PC-9 (cell line): Measurements from ENCODE around the gene HIVEP2. TPM values are rescaled to one million over a fixed set of nuclear protein-coding genes. Genes with fewer than 3 reads are reported as not detected.

Source experiments
- BruUV-seq: library from RNA; stranded (reverse); fragments of 400-500 nt; replicated peaks from 2 replicates; lab custom pipeline; 2021; lab: Mats Ljungman, UMichigan
- CTCF ChIA-PET: fragments of 300-600 bp; sonication (Branson Sonifier 250); formaldehyde crosslinking; loops from one replicate; lab custom pipeline; 2022; ENCODE audit warnings: antibody characterized with exemption; lab: Charles Lee
- POLR2A ChIA-PET: fragments of 300-600 bp; sonication (Branson Sonifier 250); formaldehyde crosslinking; loops from one replicate; lab custom pipeline; 2022; ENCODE audit warnings: antibody characterized with exemption; ENCODE audit not compliant: unreplicated experiment; lab: Charles Lee
- DNase-seq, 2 experiments: peaks; one replicate each; pipeline versions ENCODE4 v3.0.0 to v3.0.0-alpha.2; 2015 to 2022; ENCODE audit warnings: mixed read lengths in 1 of 2
- H2AFZ ChIP-seq: fragments of 200-600 bp; sonication (generic); 2 replicates; pipeline ENCODE4 v1.8.1; 2017; ENCODE audit warnings: antibody characterized with exemption
- H3F3A ChIP-seq: fragments of 200-600 bp; sonication (generic); 2 replicates; pipeline ENCODE4 v1.8.1; 2017; ENCODE audit warnings: antibody characterized with exemption, mild to moderate bottlenecking, low read depth; ENCODE audit not compliant: insufficient read depth
- H3K27ac ChIP-seq: fragments of 200-600 bp; sonication (generic); 2 replicates; pipeline ENCODE4 v1.6.1; 2016; ENCODE audit warnings: mixed run types
- H3K27me3 ChIP-seq: fragments of 200-600 bp; sonication (generic); 2 replicates; pipeline ENCODE4 v1.6.1; 2016; ENCODE audit warnings: low read depth, mixed run types; ENCODE audit not compliant: insufficient read depth
- H3K36me3 ChIP-seq: fragments of 200-600 bp; sonication (generic); 2 replicates; pipeline ENCODE4 v1.6.1; 2016; ENCODE audit warnings: low read depth, mixed run types
- H3K4me1 ChIP-seq: fragments of 200-600 bp; sonication (generic); replicated peaks from 2 replicates; pipeline ENCODE4 v1.6.1; 2016; ENCODE audit warnings: mixed run types; ENCODE audit not compliant: insufficient read depth
- H3K4me2 ChIP-seq: fragments of 200-600 bp; sonication (generic); 2 replicates; pipeline ENCODE4 v1.6.1; 2017; ENCODE audit warnings: mixed run types
- H3K4me3 ChIP-seq: fragments of 200-600 bp; sonication (generic); 2 replicates; pipeline ENCODE4 v1.6.1; 2016; ENCODE audit warnings: mixed run types
- H3K79me2 ChIP-seq: fragments of 200-600 bp; sonication (generic); 2 replicates; pipeline ENCODE4 v1.6.1; 2017; ENCODE audit warnings: low read depth, mixed run types
- H3K9me2 ChIP-seq: fragments of 200-600 bp; sonication (generic); 2 replicates; pipeline ENCODE4 v1.8.1; 2017; ENCODE audit warnings: mild to moderate bottlenecking; ENCODE audit not compliant: insufficient read depth
- H3K9me3 ChIP-seq: fragments of 200-600 bp; sonication (generic); 2 replicates; pipeline ENCODE4 v1.8.1; 2016; ENCODE audit warnings: low read depth; ENCODE audit not compliant: insufficient read depth
- H4K20me1 ChIP-seq: fragments of 200-600 bp; sonication (generic); 2 replicates; pipeline ENCODE4 v1.8.1; 2017; ENCODE audit not compliant: insufficient read depth
- EZH2 ChIP-seq: fragments of 200-600 bp; sonication (generic); IDR thresholded peaks from 2 replicates; pipeline ENCODE4 v1.8.0; 2017; ENCODE audit warnings: antibody characterized with exemption, low read depth
- intact Hi-C: fragments of 100-400 bp; cut with micrococcal nuclease; formaldehyde crosslinking; loops from one replicate; pipeline ENCODE4 v1.10.0; 2022; ENCODE audit not compliant: unreplicated experiment
- total RNA-seq: library from RNA; stranded (reverse); gene quantifications from 2 replicates; pipeline ENCODE4 v1.2.3, GENCODE V29; 2021
- TF ChIP-seq, protein P1 (sequence below): fragments of 200-600 bp; sonication (generic); conservative IDR thresholded peaks from 2 replicates; pipeline ENCODE4 v1.6.1; 2017; ENCODE audit warnings: mixed run types, antibody characterized with exemption, mild to moderate bottlenecking, moderate library complexity

Gene HIVEP2
- total RNA-seq, 1 experiment from 2014 or later = 10.3 TPM

DNA sequence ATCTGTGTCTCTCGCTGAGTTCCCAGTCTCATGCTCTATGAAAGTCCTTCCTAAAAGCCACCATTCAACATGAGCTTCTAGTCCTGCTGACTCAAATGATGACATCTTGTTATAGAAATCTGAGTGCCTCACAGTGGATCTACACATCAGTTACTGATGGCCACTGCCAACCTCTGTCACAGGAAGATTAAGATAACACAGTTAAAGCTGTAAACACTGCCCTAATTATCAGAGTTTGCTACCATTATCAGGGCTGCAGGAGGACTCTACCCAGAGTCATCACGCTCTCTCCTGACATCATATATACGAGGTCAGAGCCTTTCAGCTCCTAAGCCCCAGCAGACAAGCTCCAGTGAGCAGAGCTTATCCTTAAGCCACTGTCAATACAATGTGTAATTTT, 63.2 kb downstream of the HIVEP2 start:
- no peaks in the 10 kb centered on the region for H3K27me3 ChIP-seq
- H4K20me1 ChIP-seq = no peaks in the 10 kb centered on the region
- no peak overlapping the region for H2AFZ ChIP-seq
- H3K4me3 ChIP-seq = no peak overlapping the region
- no peak overlapping the region for H3K27ac ChIP-seq
- H3K9me3 ChIP-seq = no peaks in the 10 kb centered on the region
- no peaks in the 10 kb centered on the region for H3K9me2 ChIP-seq
- no TSS peak for BruUV-seq
- 0 out of 2 replicates have a peak, but pooled peaks cover 3% of the 10 kb centered on the region for H3K36me3 ChIP-seq
- DNase-seq = no peak
- no peak overlapping the region for H3K4me2 ChIP-seq
- ChIA-PET POLR2A (interaction anchor here (0.6 kb wide), 1 partner anchor 152 kb away, joined by 4 read pairs; no protein-coding TSS in a partner anchor), CTCF (interaction anchor here (0.6 kb wide), 1 partner anchor 77 kb away, joined by 7 read pairs; no protein-coding TSS in a partner anchor)
- TF ChIP-seq, protein P1, sequence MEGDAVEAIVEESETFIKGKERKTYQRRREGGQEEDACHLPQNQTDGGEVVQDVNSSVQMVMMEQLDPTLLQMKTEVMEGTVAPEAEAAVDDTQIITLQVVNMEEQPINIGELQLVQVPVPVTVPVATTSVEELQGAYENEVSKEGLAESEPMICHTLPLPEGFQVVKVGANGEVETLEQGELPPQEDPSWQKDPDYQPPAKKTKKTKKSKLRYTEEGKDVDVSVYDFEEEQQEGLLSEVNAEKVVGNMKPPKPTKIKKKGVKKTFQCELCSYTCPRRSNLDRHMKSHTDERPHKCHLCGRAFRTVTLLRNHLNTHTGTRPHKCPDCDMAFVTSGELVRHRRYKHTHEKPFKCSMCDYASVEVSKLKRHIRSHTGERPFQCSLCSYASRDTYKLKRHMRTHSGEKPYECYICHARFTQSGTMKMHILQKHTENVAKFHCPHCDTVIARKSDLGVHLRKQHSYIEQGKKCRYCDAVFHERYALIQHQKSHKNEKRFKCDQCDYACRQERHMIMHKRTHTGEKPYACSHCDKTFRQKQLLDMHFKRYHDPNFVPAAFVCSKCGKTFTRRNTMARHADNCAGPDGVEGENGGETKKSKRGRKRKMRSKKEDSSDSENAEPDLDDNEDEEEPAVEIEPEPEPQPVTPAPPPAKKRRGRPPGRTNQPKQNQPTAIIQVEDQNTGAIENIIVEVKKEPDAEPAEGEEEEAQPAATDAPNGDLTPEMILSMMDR = no peak
- no peak for TF ChIP-seq EZH2
- peaks cover 32% of the 10 kb centered on the region for H3K4me1 ChIP-seq
- intact Hi-C loops = no loop called here
- H3K79me2 ChIP-seq = peaks cover 31% of the 10 kb centered on the region
- H3F3A ChIP-seq = peaks cover 16% of the 10 kb centered on the region

- Histone ChIP-seq H3K27ac (no peak overlapping the region), H2AFZ (no peak overlapping the region), H3K9me3 (no peaks in the 10 kb centered on the region), H3K9me2 (no peaks in the 10 kb centered on the region), H3K36me3 (0 out of 2 replicates have a peak, but pooled peaks cover 3% of the 10 kb centered on the region), H3F3A (peaks cover 16% of the 10 kb centered on the region), H3K79me2 (peaks cover 26% of the 10 kb centered on the region), H3K4me3 (no peak overlapping the region), H3K4me1 (peaks cover 29% of the 10 kb centered on the region), H4K20me1 (no peaks in the 10 kb centered on the region), H3K4me2 (no peak overlapping the region), H3K27me3 (no peaks in the 10 kb centered on the region)
- POLR2A ChIA-PET = no interaction called here
- TF ChIP-seq, protein P1 = no peak
- no peak for TF ChIP-seq EZH2
- CTCF ChIA-PET = no interaction called here
- no peak for DNase-seq
- intact Hi-C loops = no loop called here
- BruUV-seq = no TSS peak
Observed at GRCh38 chr6:142881290-142881689, 63.7 kb downstream of the HIVEP2 start.

- Histone ChIP-seq H2AFZ (no peak overlapping the region), H3K36me3 (0 out of 2 replicates have a peak, but pooled peaks cover 3% of the 10 kb centered on the region), H3K4me3 (no peak overlapping the region), H3K4me1 (peaks cover 31% of the 10 kb centered on the region), H3K27me3 (no peaks in the 10 kb centered on the region), H4K20me1 (no peaks in the 10 kb centered on the region), H3K9me3 (no peaks in the 10 kb centered on the region), H3K79me2 (peaks cover 26% of the 10 kb centered on the region), H3K27ac (no peak overlapping the region), H3K4me2 (no peak overlapping the region), H3F3A (peaks cover 18% of the 10 kb centered on the region; the same call in 1 of the 2 replicates), H3K9me2 (no peaks in the 10 kb centered on the region)
- CTCF ChIA-PET = no interaction called here
- TF ChIP-seq, protein P1 = no peak
- no peak for TF ChIP-seq EZH2
- DNase-seq = no peak
- POLR2A ChIA-PET = no interaction called here
- no TSS peak for BruUV-seq
- intact Hi-C loops = no loop called here
Observed at GRCh38 chr6:142880201-142880600, 64.8 kb downstream of the HIVEP2 start.
